ENCODE data around the gene IL20.
A peak's percentile ranks its signal among the peaks of the same experiment; 100 is the strongest.

Gene IL20, protein sequence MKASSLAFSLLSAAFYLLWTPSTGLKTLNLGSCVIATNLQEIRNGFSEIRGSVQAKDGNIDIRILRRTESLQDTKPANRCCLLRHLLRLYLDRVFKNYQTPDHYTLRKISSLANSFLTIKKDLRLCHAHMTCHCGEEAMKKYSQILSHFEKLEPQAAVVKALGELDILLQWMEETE

DNA sequence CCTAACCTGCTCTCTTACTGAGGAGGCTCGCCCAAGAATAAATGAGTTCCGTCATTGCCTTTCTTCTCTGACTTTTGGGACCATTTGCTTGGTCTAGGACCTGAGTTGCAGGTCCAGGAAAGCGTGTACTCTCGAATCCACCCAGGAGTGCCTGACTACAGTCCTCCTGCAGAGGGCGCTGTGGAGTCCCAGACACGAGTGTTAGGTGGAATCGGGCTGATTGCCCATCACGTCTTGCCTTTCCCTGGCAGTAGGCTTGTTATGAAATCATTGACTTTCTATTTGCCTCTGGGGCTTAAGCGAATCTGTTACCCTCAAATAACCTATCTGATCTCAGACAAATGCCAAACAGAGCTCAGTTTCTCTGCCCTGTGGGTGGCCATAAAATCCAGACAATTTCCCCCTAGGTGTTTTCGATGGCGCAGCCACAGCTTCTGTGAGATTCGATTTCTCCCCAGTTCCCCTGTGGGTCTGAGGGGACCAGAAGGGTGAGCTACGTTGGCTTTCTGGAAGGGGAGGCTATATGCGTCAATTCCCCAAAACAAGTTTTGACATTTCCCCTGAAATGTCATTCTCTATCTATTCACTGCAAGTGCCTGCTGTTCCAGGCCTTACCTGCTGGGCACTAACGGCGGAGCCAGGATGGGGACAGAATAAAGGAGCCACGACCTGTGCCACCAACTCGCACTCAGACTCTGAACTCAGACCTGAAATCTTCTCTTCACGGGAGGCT lies at the start of gene IL20:
Gene IL20 (plus strand): TSS at position 685 of the 733 bp plus-strand sequence. CDS start 230 bp downstream, outside the sequence.
- intact Hi-C loops (cut with DNase I) = no loop called here
- DNase-seq = peak in 39 of 42 donors; percentile 22 to 86 (median 50)

DNA sequence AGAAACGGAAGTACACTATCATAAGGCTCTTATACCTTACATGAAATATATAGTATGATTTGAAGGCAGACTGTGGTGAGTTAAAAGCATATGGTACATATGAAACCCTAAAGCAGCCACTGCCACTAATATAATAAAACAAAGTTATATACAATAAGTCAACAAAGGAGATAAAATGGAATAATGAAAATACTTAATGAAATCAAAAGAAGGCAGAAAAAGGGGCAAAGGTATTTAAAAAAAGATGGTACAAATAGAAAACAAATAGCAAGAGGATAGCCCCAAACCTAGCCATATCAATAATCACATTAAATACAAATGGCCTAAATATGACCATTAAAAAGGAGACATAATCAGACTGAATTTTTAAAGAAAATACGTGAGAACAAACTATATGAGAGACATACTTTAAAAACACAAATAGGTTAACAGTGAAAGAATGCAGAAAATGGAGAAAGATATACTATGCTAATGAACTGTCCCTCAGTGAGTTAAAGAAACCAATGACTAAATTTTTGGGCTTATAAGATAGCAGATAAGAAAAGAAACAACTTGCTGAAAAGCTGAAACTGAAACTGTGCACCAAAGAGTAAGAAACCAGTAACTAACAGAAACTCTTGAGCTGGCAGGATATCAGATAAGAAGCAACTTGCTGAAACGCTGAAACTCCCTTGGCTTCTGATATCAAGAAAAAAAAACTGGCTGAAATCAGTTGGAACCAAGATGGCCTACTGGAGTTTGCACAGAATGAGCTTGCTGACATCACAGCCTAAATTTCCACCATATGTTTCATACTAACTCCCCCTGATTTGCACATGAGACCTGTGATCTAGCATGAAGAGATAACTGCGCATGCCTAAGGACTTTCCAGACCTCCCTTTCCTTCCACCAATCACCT lies 48.8 kb upstream of the IL20 start:
- intact Hi-C loops (cut with DNase I) = no loop called here
- DNase-seq = no peak

DNA sequence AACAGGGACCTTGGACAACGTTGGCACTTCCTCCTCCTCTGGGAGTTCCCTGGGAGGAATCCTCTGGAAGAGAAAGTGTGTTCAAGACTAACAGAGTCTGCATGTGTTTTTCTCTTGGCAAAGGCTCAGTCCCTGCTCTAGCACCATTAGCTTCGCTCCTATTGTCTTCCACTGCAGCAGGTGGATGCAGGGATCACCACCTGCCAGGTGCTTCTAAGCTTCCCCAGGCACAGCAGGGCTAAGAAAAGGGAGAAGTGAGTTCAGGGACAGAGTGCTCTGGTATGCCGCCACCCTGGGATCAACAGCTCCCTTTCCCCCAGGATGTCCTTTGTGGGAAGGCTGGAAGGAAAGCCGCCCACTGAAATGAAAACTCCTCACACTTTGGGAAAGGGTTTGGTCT lies 43.9 kb upstream of the IL20 start:
- DNase-seq = no peak
- intact Hi-C loops (cut with DNase I) = no loop called here

DNA sequence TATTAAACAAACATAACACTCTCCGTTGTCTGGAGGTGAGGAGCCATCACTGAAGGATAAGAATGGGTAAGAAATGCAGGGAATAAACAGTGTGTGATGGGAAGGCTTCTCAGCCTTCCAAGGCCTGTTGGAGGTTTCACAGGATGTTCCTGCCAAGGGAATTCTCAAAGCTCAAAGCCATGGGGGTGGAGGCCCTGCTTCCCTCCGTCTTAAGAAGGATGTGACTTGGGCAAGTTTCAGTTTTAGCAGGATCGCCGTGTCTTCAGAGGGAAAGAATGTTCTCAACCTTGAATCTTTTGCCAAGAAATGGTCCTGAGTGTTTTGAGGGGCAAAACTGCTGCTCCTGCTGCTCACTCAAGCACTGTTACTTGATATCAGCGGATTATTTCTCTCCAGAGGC lies 41.7 kb upstream of the IL20 start:
- intact Hi-C loops (cut with DNase I) = no loop called here
- DNase-seq = no peak

DNA sequence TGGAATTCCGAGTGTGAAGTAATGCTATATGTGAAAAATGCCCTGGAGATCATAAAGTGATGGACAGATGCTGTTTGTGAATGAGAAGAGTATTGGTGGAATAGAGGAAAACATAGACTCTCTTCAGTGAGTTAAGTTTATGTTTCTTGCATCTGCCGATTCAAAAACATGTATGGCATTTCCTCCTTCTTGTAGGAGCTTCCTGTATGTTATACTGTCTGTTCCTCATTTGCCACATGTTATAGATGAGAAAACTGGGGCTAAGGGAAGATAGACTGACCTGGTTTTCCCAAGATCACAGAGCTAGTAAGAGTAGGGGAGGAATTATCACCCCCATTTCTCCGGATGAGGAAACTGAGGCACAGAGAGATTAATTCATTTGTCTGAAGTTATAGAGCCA lies 41.1 kb upstream of the IL20 start:
- intact Hi-C loops (cut with DNase I) = no loop called here
- no peak for DNase-seq

DNA sequence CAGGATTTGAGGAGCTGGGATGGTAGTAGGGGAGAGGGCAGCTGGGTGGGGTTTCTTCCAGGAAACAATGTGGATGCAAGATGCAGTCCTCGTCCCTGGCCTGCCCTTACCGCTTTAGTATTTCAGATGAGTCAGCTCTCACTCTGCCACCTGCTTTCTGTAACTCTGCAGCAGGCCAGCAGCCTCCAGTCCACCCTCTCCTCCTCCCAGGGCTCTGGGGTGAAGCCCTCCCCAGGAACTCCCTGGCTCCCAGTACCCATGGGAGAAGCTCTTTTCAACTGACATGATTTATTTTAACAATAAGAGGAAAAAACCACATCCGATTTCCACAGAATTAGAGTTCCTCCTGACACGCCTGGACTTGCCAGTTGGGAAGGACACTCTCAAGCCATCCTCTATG lies 39.0 kb upstream of the IL20 start:
- DNase-seq = no peak
- intact Hi-C loops (cut with DNase I) = no loop called here

DNA sequence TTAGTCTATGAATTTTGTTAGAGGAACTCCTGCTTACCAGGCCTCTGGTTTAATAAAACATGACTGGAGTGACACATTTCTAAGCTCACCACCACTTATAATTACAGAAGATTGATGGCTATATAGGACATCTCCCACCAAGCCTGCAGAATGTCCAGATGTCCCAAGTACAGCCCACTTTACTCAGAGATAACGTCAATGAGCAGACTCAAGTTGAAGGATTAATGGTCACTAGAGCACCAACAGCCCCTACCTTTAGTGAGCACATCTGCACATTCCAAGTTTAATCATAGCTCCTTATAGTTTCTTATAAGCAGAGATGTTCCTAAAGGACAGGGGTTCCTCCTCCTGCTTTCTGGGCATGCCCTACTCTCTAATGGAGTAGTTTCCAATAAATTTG lies 37.4 kb upstream of the IL20 start:
- intact Hi-C loops (cut with DNase I) = no loop called here
- DNase-seq = peak in 2 of 42 donors; percentile 7

DNA sequence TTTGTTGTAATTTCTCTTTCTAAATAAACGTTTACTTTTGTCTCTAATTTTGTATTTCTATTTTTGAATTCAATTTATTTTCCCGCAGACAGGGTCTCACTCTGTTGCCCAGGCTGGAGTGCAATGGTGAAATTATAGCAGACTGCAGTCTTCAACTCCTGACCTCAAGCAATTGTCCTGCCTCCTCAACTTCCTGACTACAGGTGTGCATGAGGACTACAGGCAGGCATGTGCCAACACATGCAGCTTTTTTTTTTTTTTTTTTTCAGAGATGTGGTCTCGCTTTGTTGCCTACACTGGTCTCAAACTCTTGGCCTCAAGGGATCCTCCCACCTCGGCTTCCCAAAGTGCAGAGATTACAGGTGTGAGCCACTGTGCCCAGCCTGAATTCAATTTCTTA lies 36.7 kb upstream of the IL20 start:
- intact Hi-C loops (cut with DNase I) = no loop called here

DNA sequence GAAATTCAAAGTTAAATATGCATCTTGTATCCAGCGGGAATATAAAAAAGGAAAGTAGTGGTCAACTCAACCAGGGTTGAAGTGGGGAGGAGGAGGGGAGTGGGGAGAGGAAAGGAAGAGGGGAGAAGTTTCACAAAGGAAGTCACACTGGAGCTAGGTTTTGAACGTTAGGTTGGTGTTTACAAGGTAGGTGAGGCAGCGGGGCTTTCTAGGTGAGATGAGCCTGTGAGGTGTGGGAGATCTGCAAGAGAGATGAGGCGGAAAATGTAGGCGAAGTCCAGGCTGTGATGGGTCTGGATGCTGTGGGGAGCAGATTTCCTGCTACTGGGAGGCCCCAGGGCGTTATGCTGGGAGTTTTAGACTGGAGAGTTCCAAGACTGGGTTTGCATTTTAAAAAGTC lies 36.1 kb upstream of the IL20 start:
- intact Hi-C loops (cut with DNase I) = no loop called here
- peak in 1 of 42 donors; percentile 20 for DNase-seq

More for the DNA sequence above, 36.7 kb upstream of the IL20 start:
- peak in 2 of 42 donors; percentile 6 to 21 for DNase-seq

DNA sequence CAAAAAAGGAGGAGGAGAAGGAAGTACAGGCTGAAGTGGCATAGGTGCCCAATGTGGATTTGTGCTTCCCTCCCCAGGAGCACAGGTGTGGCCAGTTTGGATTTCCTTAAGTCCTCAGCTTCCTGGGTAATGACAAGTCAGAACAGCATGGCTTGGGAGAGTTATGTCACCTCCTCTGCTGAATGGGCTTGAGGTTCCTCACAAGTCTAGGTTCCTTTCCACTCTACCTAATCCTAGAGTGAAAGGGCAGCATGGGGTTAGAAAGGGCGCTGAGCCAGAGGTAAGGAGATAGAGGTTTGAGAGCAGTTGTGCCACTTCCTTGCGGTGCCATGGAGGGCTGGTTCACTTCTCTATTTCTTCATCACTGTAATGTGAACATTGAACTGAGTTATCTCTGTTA lies 35.5 kb upstream of the IL20 start:
- intact Hi-C loops (cut with DNase I) = no loop called here
- no peak for DNase-seq

DNA sequence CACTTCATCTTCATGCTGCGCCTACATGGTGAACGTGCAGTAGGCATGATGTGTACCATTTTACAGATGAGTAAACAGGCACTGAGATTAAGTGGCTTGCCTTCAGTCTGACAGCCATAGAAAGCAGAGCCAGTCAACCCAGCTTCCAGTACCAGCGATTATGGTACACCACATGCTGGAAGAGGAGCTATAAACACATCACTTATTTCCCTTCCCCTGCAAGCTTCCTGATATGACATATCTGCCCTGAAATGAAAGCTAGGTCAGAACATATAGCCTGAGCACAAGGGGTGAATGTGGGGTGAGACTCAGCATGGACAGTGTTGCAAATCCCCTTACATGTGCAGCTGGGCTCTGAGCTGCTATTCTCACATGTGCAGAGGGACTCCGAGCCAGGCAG lies 33.8 kb upstream of the IL20 start:
- peak in 1 of 42 donors; percentile 29 for DNase-seq
- intact Hi-C loops (cut with DNase I) = no loop called here

DNA sequence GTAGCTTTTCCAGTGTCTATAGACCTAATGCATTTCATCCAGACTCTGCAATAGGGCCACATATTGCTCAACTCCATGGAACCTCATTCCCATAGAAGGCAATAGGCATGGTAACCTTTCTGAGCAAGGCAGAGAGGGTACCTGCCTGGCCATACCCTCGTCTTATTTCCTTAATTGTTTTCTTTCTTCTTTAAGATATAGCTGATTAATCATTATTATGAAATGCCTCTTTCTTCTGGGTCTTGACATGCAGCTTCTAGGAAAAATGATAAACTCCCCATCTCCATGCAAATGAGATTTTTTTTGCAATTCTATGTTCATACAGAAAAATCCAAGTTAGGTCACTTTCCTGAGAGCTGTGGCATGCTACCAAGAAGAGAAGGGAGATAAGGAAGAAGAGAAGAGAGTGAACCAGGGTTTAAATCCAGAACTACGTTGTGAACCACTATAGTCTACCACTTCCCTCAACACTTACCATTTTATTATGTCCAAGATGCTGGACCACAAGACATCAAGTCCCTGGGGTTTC lies 33.0 kb upstream of the IL20 start:
- intact Hi-C loops (cut with DNase I) = no loop called here
- peak in 1 of 42 donors; percentile 23 for DNase-seq

DNA sequence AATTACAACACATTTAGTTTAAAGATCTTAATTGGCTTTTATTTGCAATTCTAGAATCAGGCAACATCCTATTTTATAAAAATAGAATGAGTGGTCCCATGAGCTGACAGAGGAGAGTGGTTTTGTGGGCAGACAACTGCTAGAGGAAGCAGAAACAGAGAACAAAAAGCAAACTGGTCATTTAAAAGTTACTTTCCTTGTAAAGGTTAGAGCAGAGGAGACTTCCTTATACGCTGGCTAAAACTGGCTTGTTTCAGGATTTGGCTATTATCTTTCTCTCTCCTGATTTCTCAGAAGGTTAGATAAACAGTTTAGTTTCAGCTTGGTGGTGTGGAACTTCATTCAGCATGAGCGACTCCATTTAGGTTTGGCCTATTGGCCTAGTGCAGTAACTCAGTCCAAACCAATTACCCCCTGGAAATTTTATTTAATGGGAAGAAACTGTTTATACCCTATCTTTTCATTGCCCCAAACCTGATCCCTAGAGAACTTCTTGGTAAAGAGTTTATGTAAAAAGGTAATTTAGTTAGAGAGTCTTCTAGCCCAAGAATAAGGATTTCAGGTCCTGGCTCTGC lies 32.2 kb upstream of the IL20 start:
- intact Hi-C loops (cut with DNase I) = no loop called here
- DNase-seq = peak in 1 of 42 donors; percentile 31

DNA sequence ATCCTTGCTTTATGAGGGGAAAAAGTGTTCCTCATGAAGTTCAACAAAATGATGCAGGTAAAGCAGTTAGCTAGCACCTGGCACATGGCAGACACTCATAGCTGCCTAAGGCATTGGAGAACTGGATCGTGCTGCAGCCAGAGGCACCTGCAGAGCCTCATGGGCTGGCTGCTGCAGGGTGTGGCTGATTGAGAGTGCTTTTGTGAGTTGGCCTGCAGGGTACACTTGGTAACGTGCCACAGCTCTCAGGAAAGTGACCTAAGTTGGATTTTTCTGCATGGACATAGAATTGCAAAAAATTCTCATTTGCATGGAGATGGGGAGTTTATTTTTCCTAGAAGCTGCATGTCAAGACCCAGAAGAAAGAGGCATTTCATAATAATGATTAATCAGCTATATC lies 31.6 kb upstream of the IL20 start:
- no peak for DNase-seq

DNA sequence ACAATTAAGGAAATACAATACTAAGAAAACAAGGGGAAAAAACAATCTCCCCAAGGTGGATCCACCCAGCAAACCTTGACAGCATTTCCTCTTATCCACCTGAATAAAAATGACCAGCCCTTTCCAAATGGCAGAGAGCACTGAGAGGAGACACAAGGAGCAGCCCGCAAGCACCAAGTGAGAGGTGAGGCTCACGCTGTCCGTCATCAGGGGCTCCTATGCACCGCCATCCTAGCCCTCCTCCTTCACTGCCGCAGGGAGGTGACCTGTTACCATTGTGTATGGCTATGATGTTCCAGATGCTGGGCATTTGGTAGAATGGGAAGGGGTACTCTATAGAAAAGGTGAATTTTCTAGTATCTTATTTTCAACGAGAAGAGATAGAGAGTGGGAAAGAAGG lies 31.2 kb upstream of the IL20 start:
- intact Hi-C loops (cut with DNase I) = no loop called here
- no peak for DNase-seq

More for the DNA sequence above, 31.6 kb upstream of the IL20 start:
- intact Hi-C loops (cut with DNase I) = no loop called here

DNA sequence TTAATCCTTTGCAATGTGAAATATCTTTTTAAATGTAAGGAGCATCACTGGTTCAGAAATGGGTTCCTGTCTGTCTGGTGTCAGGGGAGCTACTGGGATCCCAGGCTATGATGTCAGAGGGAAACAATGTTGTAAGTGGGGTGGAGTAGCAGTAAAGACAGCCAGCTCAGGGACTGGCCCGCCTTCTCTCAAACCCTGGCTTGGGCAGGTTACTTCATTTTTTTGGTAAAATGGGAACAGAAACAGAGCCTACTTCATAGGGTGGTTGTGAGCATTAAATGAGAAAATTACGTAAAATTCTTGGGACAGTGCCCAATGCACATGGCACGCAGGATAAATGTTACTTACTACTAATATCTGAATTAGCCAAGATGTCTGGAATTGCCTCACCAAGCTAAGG lies 30.7 kb upstream of the IL20 start:
- DNase-seq = no peak
- intact Hi-C loops (cut with DNase I) = no loop called here

DNA sequence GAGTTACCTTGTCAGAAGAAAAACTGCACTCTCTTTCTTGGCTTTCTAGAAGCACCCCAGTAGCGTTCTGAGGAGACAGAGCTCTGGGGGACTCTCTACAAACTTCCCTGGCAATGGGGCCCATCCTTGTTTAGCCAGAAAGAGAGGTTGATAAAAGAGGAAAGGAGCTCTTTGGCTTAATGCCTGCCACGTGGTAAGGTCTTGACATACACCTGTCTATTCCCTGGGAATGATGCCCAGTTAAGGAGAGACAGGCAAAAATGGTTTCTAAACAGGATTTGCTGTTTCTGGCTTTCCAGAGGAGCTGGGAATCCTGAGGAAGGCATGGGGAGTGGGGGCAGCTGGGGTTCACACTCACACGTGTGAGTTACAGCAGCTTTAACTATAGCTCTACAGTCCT lies 30.2 kb upstream of the IL20 start:
- intact Hi-C loops (cut with DNase I) = no loop called here
- no peak for DNase-seq

DNA sequence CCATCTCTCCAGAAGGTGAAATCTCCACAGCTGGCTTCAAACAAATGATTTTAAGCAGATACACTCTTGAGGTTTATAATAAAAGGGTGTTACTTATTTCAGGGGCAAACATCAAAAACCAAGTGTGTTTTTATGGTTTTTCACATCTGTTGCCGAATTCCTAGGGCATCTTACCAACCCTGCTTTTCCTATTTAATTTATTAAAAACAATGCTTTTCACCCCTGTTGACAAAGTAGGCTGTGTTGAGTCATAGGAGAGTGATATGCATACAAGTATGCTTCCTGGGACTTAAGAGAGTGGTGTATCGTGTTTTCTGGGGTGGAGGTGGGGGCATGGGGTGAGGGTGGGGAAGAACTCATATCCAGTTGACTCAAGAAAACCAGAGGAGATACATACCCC lies 29.3 kb upstream of the IL20 start:
- intact Hi-C loops (cut with DNase I) = no loop called here
- no peak for DNase-seq

DNA sequence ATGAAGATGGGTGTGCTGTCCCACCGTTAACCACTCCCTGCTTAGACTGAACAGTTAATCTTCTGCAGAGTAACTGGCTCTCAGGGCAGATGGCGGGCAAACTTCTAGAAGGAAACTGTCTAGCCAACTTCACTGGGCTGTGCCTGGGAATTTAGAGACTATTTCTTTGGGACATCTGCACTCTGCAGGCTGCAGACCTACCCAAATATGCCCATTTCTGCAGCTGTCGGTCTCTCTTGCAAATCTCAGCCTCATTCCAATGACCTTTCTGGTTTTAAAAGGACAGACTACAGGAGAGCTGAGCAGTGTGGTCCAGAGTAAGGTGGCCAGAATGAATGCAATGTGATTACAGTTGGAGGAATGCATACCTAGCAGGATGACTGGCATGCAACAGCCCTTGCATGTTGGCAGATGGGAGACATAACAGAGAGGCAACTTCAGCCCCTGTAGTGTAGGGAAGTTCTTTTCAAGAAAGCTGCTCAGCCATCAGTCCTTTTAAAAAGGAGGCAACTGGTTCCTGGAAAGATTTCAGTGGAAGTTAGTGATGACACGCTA lies 26.3 kb upstream of the IL20 start:
- DNase-seq = peak in 1 of 42 donors; percentile 19
- intact Hi-C loops (cut with DNase I) = no loop called here

Measured in head of caudate nucleus (tissue), 42 donors.